ENCODE results near the gene IMMP2L. TPM values are rescaled to one million over a fixed set of nuclear protein-coding genes. Genes with fewer than 3 reads are reported as not detected.

The IMMP2L gene
- polyA plus RNA-seq, 1 experiment, result 5.8 TPM

DNA sequence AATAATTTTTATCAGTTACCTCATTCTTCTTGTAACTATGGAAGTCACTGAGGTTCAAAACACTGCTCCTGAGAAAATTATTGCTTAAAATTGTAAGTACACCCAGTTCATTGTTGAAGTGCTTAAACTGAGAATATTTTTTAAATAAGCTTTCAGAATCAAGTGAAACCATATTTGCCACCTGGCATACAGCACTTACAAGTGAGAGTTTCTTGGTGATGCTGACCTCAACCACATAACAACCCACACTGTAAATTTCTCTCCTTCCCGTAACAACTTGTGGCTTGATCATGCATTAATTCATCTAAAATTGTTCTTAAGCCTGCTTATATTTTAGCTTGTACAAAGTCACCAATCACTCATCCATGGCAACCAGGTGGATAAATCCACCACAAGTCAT lies 34.0 kb downstream of the IMMP2L start:
- DNase-seq (ENCODE audit: low read depth), result no peak
- ChIA-PET POLR2A (no interaction called here), CTCF (no interaction called here)
- H3K36me3 ChIP-seq (ENCODE audit: control insufficient read depth, insufficient read depth, low read length), result no peaks in the 10 kb centered on the region
- no peak overlapping the region for H3K4me3 ChIP-seq (ENCODE audit: low read depth, low read length)
- TF ChIP-seq CTCF (IDR thresholded peaks at IDR 0.05; ENCODE audit: insufficient read depth, low read depth, low read length), result no peak
- H3K27me3 ChIP-seq (ENCODE audit: control insufficient read depth, insufficient read depth, low read length), result no peaks in the 10 kb centered on the region

DNA sequence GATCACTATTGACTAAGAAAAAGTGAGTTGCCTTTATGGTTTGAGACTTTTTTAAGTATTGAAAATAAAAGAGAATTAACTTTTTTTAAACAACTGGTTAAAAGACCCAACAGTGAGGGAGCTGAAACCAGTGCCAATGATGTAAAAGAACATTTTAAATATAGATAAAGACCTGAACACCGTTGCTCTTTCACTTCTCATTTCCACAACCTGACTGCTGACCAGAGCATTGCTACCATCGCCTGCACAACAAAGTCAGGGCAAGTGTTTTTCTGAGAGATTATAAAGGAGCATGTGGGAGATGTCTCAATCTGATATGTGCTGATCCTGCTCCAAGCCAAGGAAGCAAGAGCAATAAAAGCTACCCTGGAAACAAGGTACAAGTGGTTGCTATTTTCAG lies 34.7 kb downstream of the IMMP2L start:
- CTCF ChIA-PET, result no interaction called here

DNA sequence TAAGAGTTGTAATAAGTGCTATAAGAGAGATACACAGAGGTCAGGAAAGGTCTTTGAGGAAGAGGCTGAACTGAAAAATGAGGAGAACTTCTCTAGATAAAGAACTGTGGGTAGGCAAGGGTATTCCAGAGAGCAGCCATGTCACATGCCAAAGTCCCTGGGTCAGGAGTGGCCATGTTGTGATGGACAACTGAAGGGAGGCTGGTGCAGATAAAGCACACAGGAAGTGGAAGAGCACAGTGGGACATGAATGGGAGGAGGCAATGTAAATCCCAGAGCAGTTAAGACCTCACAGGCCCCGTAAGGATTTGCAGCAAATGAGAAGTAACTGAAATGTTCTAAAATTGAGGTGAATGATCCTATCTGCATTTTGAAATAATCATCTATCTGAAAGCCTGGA lies 37.2 kb downstream of the IMMP2L start:
- H3K27me3 ChIP-seq (ENCODE audit: control insufficient read depth, insufficient read depth, low read length), result no peaks in the 10 kb centered on the region
- no peak overlapping the region for H3K4me3 ChIP-seq (ENCODE audit: low read depth, low read length)
- ChIA-PET POLR2A (no interaction called here), CTCF (no interaction called here)
- no peak for DNase-seq (ENCODE audit: low read depth)
- TF ChIP-seq CTCF (IDR thresholded peaks at IDR 0.05; ENCODE audit: insufficient read depth, low read depth, low read length), result no peak
- H3K36me3 ChIP-seq (ENCODE audit: control insufficient read depth, insufficient read depth, low read length), result no peaks in the 10 kb centered on the region

More for the DNA sequence above, 34.7 kb downstream of the IMMP2L start:
- no peaks in the 10 kb centered on the region for H3K36me3 ChIP-seq (ENCODE audit: control insufficient read depth, insufficient read depth, low read length)
- H3K27me3 ChIP-seq (ENCODE audit: control insufficient read depth, insufficient read depth, low read length), result no peaks in the 10 kb centered on the region
- TF ChIP-seq CTCF (IDR thresholded peaks at IDR 0.05; ENCODE audit: insufficient read depth, low read depth, low read length), result no peak
- no peak for DNase-seq (ENCODE audit: low read depth)
- no peak overlapping the region for H3K4me3 ChIP-seq (ENCODE audit: low read depth, low read length)
- POLR2A ChIA-PET, result no interaction called here

DNA sequence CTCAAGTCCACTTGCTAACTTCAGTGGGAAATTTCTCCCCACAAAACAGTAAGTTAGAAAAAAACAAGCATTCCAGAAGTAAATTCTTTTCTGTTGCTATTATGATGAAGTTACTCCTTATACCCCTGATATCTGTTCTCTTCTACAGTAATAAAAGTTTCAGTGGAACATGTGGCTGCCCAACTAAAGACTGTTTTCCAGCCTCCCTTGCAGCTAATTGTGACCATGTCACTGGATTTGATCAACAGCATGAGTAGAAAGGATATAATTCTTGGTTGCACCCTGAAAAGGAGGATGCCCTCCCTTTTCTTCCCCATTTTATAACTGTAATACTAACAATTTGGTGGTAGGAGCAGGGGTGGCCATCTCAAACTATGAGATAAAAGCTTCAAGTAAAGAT lies 40.6 kb downstream of the IMMP2L start:
- Histone ChIP-seq H3K27me3 (ENCODE audit: control insufficient read depth, insufficient read depth, low read length) (no peaks in the 10 kb centered on the region), H3K36me3 (ENCODE audit: control insufficient read depth, insufficient read depth, low read length) (no peaks in the 10 kb centered on the region; the same call in 1 of the 2 replicates), H3K4me3 (ENCODE audit: low read depth, low read length) (no peak overlapping the region)
- DNase-seq (ENCODE audit: low read depth), result no peak
- ChIA-PET POLR2A (no interaction called here), CTCF (no interaction called here)
- TF ChIP-seq CTCF (IDR thresholded peaks at IDR 0.05; ENCODE audit: insufficient read depth, low read depth, low read length), result no peak

- ChIA-PET POLR2A (no interaction called here), CTCF (interaction anchor here (0.6 kb wide), 1 partner anchor 19 kb away, joined by 3 read pairs; no protein-coding TSS in a partner anchor)
- Histone ChIP-seq H3K4me3 (ENCODE audit: low read depth, low read length) (no peak overlapping the region), H3K27me3 (ENCODE audit: control insufficient read depth, insufficient read depth, low read length) (no peaks in the 10 kb centered on the region), H3K36me3 (ENCODE audit: control insufficient read depth, insufficient read depth, low read length) (no peaks in the 10 kb centered on the region; the same call in 1 of the 2 replicates)
- TF ChIP-seq CTCF (IDR thresholded peaks at IDR 0.05; ENCODE audit: insufficient read depth, low read depth, low read length), result no peak
- no peak for DNase-seq (ENCODE audit: low read depth)
Measured at GRCh38 chr7:111518264-111518663, 44.0 kb downstream of the IMMP2L start.
